ENCODE results near the gene RUNX1. TPM values are rescaled to one million over a fixed set of nuclear protein-coding genes. Genes with fewer than 3 reads are reported as not detected.
A peak's percentile ranks its signal among the peaks of the same experiment; 100 is the strongest.

RUNX1 gene
- total and polyA plus RNA-seq, 7 donors, result 8.7 to 230 (median 30.1) TPM

GRCh38 chr21:34836933-34837505 lies 212.1 kb downstream of the RUNX1 start:
- Histone ChIP-seq H3K27ac (peak overlapping the region; percentile 64), H3K9me3 (no peaks in the 10 kb centered on the region), H3K27me3 (ENCODE audit: insufficient read depth in 3 of 3, low read length in 2 of 3) (no peaks in the 10 kb centered on the region), H3K4me3 (no peak overlapping the region), H3K36me3 (ENCODE audit: insufficient read depth in 1 of 2, low read depth in 1 of 2) (peaks cover 11 to 70% of the 10 kb centered on the region in 2 donors), H3K4me1 (peaks cover 24% of the 10 kb centered on the region)
- no peak for TF ChIP-seq CTCF (IDR thresholded peaks at IDR 0.05)
- WGBS, 3 donors, result 59 to 64% (median 61%) methylated on average over 4 of the region's 4 CpGs
- intact Hi-C loops (cut with DNase I), result loop anchor here in 1 of 2 donors (5.0 kb wide), 1 partner anchor 40 kb away; no protein-coding TSS in a partner anchor
- ATAC-seq (no peak), DNase-seq (no peak)

- DNase-seq (peak; percentile 85 to 88), ATAC-seq (peak; percentile 76 to 94 (median 90))
- intact Hi-C loops (cut with DNase I), result loop anchor here in 1 of 2 donors (5.0 kb wide), 1 partner anchor 39 kb away; no protein-coding TSS in a partner anchor
- Histone ChIP-seq H3K4me1 (peaks cover 24% of the 10 kb centered on the region), H3K27ac (peak overlapping the region; percentile 64), H3K4me3 (no peak overlapping the region), H3K36me3 (ENCODE audit: insufficient read depth in 1 of 2, low read depth in 1 of 2) (peaks cover 11 to 70% of the 10 kb centered on the region in 2 donors), H3K27me3 (ENCODE audit: insufficient read depth in 3 of 3, low read length in 2 of 3) (no peaks in the 10 kb centered on the region), H3K9me3 (no peaks in the 10 kb centered on the region)
- no peak for TF ChIP-seq CTCF (IDR thresholded peaks at IDR 0.05)
- WGBS, 3 donors, result 60 to 74% (median 63%) methylated on average over 13 of the region's 13 CpGs
Measured at GRCh38 chr21:34836103-34836932, 212.8 kb downstream of the RUNX1 start.

- Histone ChIP-seq H3K4me1 (peaks cover 24% of the 10 kb centered on the region), H3K27ac (peak overlapping the region; percentile 64), H3K9me3 (no peaks in the 10 kb centered on the region), H3K36me3 (ENCODE audit: insufficient read depth in 1 of 2, low read depth in 1 of 2) (peaks cover 14 to 70% of the 10 kb centered on the region in 2 donors), H3K4me3 (no peak overlapping the region), H3K27me3 (ENCODE audit: insufficient read depth in 3 of 3, low read length in 2 of 3) (no peaks in the 10 kb centered on the region)
- DNase-seq (peak in 1 of 2 donors; percentile 57), ATAC-seq (peak in 3 of 4 donors; percentile 29 to 45 (median 29))
- TF ChIP-seq CTCF (IDR thresholded peaks at IDR 0.05), result no peak
- intact Hi-C loops (cut with DNase I), result loop anchor here in 1 of 2 donors (5.0 kb wide), 1 partner anchor 38 kb away; no protein-coding TSS in a partner anchor
- WGBS, 3 donors, result 67 to 79% (median 69%) methylated on average over 6 of the region's 6 CpGs
Measured at GRCh38 chr21:34835526-34835925, 213.6 kb downstream of the RUNX1 start.

GRCh38 chr21:34834852-34835501 lies 214.1 kb downstream of the RUNX1 start:
- H3K4me3 ChIP-seq, result no peak overlapping the region
- H3K36me3 ChIP-seq (ENCODE audit: insufficient read depth in 1 of 2, low read depth in 1 of 2), result peaks cover 16 to 70% of the 10 kb centered on the region in 2 donors
- peaks cover 24% of the 10 kb centered on the region for H3K4me1 ChIP-seq
- intact Hi-C loops (cut with DNase I), result loop anchor here in 1 of 2 donors (5.0 kb wide), 1 partner anchor 38 kb away; no protein-coding TSS in a partner anchor
- H3K27me3 ChIP-seq (ENCODE audit: insufficient read depth in 3 of 3, low read length in 2 of 3), result no peaks in the 10 kb centered on the region
- no peaks in the 10 kb centered on the region for H3K9me3 ChIP-seq
- no peak overlapping the region for H3K27ac ChIP-seq
- DNase-seq, result no peak
- TF ChIP-seq CTCF (IDR thresholded peaks at IDR 0.05), result no peak
- no peak for ATAC-seq
- WGBS, 3 donors, result 82 to 90% (median 87%) methylated on average over 11 of the region's 11 CpGs

Measured in psoas muscle (tissue), 8 donors.